Kasumi-1 (cell line): ENCODE measurements around the gene ROPN1.
"Not testable (repeated sequence)": the region's sequence is repeated elsewhere in the genome, so short reads cannot be mapped to it uniquely, and the experiment has no call there.

Source experiments
- DNase-seq, 2 experiments: peaks; one replicate each; lab custom pipeline; 2025; lab: John Stamatoyannopoulos, UW

ROPN1 gene

GRCh38 chr3:123991730-123992588, at the start of gene ROPN1:
Gene ROPN1, minus strand, starts transcription at chr3:123992124. Its CDS starts 11,643 bp downstream, at chr3:123980481.
- not testable (repeated sequence) for DNase-seq

- no peak for DNase-seq
Measured at GRCh38 chr3:124041553-124041952, 49.6 kb upstream of the ROPN1 start.

GRCh38 chr3:124037326-124037725, 45.4 kb upstream of the ROPN1 start:
- no peak for DNase-seq

GRCh38 chr3:124036214-124036613, 44.3 kb upstream of the ROPN1 start:
- not testable (repeated sequence) for DNase-seq

GRCh38 chr3:124035463-124036121, 43.7 kb upstream of the ROPN1 start:
- DNase-seq, result no peak

- DNase-seq, result no peak
Measured at GRCh38 chr3:124034844-124035152, 42.9 kb upstream of the ROPN1 start.

- no peak for DNase-seq
Measured at GRCh38 chr3:124034016-124034843, 42.3 kb upstream of the ROPN1 start.

GRCh38 chr3:124033360-124034015, 41.6 kb upstream of the ROPN1 start, which contains the start of gene KALRN:
Gene KALRN, plus strand, starts transcription at chr3:124033369.
- no peak for DNase-seq

- peak; percentile 42 to 60 for DNase-seq
Measured at GRCh38 chr3:124032881-124033359, 41.0 kb upstream of the ROPN1 start.

- no peak for DNase-seq
Measured at GRCh38 chr3:124032311-124032880, 40.5 kb upstream of the ROPN1 start.

GRCh38 chr3:124026516-124026915, 34.6 kb upstream of the ROPN1 start:
- DNase-seq, result no peak

- DNase-seq, result not testable (repeated sequence)
Measured at GRCh38 chr3:124023531-124023930, 31.6 kb upstream of the ROPN1 start.

- DNase-seq, result no peak
Measured at GRCh38 chr3:124019291-124019690, 27.4 kb upstream of the ROPN1 start.

GRCh38 chr3:124017502-124017901, 25.6 kb upstream of the ROPN1 start:
- DNase-seq, result not testable (repeated sequence)

- peak; percentile 4 to 21 for DNase-seq
Measured at GRCh38 chr3:124016483-124016882, 24.6 kb upstream of the ROPN1 start.

GRCh38 chr3:124014366-124014942, 22.5 kb upstream of the ROPN1 start:
- DNase-seq, result no peak

- DNase-seq, result not testable (repeated sequence)
Measured at GRCh38 chr3:124008321-124008720, 16.4 kb upstream of the ROPN1 start.

GRCh38 chr3:124007186-124007585, 15.3 kb upstream of the ROPN1 start:
- peak; percentile 65 to 68 for DNase-seq

GRCh38 chr3:124002405-124003079, 10.6 kb upstream of the ROPN1 start:
- DNase-seq, result not testable (repeated sequence)

GRCh38 chr3:124001366-124001765, 9.4 kb upstream of the ROPN1 start:
- DNase-seq, result not testable (repeated sequence)
